GM19023 (cell line): ENCODE results near the gene CDC42BPA.
"Not testable (repeated sequence)": the region's sequence is repeated elsewhere in the genome, so short reads cannot be mapped to it uniquely, and the experiment has no call there.

Experiments used
- ATAC-seq: cut with Tn5 transposase; IDR thresholded peaks from one replicate; pipeline ENCODE4 v1.9.1; 2021; ENCODE audit warnings: mild to moderate bottlenecking, moderate library complexity; ENCODE audit not compliant: unreplicated experiment

Gene CDC42BPA

DNA sequence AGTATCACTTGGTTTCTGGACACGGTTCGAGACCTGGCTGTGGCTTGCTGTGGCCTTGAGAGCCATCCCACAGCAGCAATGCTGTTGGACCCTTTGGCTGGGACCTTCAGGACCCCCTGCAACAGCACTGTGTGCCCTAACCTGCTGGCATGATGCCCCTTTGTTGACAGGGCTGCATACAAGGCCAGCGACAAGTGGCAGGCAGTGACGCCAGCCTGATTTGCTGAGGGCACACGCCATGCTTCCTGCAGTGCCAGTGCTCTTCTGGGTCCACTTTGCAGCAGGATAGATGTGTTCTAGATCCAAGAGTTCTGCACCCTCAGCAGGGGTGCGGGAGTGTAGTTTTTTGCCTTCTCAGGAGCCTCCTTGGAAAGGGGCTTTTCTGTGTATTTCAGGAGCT lies 345.4 kb downstream of the CDC42BPA start:
- no peak for ATAC-seq

DNA sequence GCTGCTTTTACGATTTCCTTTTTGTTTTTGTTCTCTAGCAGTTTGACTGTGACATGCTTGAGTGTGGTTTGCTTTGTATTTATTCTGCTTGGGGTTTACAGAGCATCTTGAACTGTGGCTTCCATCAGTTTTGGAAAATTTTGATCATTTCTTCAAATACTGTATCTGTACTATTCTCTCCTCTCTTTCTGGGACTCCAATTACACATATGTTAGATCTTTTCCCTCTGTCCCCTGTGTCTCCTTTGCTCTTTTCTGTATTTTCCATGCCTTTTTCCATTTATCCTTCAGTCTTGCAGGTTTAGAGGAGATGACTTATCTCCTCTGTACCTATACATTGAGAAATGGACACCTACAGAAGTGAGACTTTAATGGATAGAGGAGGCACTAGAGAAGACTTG lies 346.5 kb downstream of the CDC42BPA start:
- no peak for ATAC-seq

DNA sequence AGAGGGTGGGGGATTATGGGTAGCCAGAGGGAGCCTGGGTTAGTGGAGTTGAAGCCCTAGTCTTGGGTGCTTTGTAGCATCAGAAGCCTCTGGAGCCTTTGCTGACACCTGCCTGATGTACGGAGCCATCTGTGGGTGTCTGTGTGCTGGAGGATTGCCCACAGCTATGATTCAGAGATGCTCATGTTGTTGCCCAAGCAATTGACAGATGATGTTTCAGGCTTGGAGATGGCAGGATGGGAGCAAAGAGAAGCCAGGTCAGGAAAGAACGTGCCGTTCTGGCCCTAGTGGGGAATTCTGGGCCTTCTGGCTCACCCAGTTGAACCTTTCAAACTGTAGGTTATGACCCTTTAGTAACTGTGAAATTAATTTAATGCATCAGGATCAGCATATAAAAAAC lies 350.6 kb downstream of the CDC42BPA start:
- no peak for ATAC-seq

DNA sequence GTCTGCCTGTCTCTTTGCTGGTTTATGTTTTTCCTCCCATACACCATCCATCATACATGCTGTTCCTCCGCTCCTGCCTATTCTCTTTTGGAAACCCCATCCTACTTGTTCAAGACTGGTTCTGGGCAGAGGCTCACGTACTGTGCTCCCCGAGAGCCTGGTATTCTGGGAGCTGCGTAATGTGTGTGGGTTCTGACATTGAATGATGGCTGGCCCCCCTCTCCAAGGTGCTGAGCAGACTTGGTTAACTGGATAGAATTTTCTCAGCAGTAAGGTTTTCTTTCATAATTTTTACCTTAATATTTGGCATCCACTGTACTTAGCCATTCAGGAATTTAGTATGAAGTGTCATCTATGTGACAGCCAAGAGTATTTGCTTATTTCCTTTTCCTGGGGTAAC lies 351.6 kb downstream of the CDC42BPA start:
- ATAC-seq: no peak

DNA sequence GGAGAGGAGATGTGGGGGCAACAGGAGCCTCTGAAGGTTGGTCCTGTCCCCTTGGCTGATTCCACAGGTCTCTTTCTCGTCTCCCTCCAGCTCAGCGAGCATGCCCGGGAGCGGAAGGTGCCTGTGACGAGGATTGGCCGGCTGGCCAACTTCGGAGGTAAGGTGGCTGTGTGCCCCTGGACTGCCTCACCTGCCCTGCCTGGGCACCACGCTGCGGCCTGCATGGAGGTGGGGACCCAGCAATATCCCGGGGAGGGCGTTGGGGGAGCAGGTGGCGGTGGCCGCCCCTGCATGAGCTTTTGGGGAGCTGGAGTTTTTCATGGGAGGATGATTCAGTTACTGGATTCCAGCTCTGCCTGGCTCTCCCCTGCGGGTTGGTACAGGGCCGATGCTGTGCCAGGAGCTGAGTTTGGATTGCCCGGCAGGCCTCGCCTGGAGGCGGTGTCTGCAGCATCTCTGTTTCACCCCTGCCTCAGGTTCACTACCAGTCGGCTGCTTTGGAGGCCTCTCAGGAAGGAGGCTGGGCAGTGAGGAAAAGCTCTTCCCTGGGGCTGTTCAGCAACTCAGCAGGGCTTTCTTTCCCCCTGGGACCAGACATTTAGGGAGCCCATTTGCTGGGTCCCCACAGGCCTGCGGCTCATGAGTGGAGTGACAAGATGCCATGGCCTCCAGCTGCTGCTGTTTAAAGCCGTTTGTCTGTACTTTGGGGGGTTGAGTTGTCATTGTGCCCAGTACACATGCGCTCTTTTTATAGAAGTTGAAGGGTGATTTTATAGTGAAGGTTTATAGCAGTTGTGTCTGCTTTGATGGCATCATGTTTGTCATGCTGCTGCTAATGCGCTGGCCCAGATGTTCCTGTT lies 352.5 kb downstream of the CDC42BPA start:
- ATAC-seq: no peak

DNA sequence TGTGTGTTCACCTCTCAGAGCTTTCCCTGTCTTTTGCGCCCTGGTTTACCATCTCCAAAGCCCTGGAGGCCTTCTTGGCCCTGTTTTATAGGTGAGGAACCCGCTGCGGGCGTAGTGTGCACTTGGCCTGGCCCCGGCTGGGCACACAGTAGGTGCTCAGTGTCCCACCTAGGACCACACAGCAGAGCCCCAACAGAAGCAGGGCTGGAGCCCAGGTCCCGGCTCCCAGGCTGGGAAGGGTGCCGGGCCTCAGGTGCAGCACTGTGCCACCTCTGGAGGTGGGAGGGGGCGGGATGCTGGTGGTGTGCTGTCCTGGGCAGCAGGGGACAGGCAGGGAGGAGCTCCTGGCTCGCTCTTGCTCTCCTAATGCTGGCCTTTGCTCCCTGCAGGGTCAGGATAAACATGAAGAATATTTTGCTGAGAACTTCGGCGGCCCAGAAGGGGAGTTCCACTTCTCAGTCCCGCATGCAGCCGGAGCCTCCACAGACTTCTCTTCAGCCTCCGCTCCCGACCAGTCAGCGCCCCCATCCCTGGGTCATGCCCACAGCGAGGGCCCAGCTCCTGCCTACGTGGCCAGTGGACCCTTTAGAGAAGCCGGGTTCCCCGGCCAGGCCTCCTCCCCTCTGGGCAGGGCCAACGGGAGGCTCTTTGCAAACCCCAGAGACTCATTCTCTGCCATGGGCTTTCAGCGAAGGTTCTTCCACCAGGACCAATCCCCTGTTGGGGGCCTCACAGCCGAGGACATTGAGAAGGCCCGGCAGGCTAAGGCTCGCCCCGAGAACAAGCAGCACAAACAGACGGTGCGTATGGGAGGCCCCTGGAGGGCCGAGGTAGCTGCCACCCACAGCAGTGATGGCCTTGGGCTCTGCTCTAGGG lies 353.4 kb downstream of the CDC42BPA start:
- no peak for ATAC-seq

DNA sequence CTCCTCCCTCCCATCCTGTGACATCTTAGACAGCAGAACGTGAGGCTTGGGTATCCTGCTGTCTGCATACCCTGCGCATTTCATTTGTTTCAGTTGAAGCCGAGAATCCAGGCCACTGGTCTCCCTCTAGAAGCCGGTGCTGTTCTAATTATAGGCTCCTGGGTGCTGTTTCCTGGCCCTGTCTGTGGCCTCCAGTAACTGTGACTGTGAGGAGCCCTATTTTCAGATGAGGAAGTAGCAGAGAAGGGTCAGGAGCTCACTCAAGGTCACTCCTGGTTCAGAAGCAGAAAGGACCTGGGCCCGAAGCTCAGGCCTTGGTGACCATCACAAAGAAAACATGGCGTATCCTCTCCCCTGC lies 354.2 kb downstream of the CDC42BPA start:
- no peak for ATAC-seq

DNA sequence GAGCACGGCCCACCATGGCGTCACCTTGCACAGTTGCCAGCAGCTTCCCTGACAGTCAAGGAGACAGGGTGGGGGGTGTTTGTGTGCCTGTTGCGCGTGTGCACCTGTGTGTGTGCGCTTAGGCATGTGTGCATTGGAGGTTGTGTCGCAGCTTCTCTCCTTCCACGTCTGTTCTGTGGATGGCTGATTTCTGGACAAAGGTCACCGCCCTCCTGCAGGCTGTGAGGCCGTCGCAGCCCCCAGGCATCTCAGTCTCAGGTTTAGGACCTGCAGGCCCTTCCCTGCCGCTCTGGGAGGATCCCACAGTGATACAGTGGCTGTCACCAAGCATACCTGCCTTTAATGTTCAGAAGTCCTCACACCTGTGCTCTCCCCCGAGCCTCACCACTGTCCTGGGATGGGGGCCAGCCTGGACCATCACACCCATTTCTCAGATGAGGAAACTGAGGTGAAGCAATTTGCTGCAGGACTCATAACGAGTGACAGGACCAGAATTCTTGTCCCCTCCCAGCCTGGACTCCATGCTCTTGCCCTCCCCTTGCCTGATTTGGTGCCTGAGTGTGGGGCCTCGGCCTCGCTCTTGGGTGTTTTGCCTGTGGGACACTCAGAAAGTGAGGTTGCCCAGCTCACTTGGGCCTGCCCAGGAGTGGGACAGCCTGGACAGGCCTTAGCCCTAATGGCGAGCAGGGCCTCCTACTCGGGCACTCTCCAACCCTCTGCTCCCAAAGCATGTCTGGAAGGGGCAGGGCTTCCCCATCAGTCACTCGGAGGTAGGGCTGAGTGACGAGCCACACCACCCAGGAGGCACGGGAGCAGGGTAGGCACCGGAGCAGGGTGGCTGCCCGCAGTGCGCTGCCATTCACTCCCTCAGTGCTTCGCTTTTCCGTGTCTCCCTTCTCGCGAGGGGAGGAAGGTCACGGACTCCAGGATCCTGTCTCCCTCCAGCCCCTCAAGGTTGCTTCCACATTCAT lies 355.6 kb downstream of the CDC42BPA start:
- ATAC-seq: no peak

DNA sequence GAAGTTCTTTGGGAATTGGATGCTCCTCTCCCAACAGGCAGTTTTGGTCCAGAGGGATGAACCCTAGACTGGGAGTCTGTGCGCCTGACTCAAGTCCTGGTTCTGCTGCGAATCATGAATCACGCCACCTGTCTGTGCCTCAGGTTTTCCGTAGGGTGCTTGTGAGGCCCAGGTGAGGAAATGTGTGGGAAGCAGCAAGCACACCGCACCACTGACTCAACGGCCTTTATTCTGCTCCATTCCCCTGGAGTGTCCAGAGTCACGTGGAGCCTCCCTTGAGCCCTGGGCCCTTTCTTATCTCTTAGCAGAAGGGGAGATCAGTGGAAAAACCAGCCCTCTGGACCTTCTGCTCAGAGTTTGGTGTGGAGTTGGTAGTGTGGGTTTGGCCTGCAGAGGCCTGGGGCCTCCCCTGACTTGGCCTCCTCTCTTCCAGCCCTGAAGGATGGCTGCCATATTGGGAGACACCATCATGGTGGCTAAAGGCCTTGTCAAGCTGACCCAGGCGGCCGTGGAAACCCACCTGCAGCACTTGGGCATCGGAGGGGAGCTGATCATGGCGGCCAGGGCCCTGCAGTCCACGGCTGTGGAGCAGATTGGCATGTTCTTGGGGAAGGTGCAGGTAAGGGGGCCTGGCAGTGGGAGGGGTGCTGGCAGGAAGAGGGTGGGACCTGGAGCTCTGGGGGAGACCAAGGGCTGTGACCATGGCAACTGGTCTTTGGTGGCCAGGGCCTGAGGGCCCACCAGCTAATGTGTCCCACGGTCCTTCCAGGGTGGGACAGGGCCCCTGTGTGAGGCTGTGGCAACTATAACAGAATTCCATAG lies 357.1 kb downstream of the CDC42BPA start:
- no peak for ATAC-seq

DNA sequence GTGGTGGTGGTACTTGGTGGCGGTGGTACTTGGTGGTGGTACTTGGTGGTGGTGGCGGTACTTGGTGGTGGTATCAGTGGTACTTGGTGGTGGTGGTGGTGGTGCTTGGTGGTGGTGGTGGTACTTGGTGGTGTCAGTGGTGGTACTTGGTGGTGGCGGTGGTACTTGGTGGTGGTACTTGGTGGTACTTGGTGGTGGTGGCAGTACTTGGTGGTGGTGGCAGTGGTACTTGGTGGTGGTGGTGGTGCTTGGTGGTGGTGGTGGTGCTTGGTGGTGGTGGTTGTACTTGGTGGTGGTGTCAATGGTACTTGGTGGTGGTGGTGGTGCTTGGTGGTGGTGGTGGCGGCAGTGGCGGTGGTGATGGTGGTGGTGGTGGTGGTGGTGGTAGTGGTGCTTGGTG lies 358.0 kb downstream of the CDC42BPA start:
- no peak for ATAC-seq

DNA sequence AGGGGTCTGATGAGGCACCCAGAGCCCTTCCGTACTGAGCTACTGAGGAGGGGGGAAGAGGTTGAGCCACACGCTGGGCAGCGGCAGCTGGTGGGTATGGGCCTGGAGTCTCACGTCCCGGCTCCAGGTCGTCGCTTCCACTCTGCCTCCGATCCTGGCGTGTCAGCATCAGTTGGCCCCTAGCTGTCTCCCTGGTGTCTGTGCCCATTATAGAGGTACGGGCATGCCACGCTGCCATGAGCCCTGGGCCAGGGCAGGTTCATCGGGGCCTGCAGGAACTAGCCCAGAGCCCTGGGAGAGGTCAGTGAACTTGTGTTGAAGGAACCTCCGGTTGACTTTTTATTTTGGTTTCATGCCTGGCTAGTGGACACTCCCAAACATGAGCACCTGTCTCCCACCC lies 360.0 kb downstream of the CDC42BPA start:
- ATAC-seq: no peak

DNA sequence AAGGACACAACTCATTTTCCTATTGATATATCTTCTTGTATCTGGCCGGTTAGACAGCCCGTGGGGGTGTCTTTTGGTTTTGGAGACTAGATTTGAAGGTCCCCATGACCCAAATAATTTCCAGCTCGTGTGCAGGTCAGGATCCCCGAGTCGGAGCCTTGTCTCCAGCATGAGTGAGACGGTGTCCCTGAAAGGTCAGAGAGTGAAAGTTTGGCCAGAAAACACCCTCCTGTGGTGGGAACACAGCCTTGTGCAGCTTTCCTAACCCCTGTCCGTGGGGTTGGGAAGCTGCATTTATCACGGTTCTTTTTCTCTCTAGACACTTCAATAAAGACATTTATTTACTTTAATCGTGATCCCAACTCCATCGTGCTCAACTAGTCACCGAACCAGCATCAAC lies 360.6 kb downstream of the CDC42BPA start:
- ATAC-seq: no peak

DNA sequence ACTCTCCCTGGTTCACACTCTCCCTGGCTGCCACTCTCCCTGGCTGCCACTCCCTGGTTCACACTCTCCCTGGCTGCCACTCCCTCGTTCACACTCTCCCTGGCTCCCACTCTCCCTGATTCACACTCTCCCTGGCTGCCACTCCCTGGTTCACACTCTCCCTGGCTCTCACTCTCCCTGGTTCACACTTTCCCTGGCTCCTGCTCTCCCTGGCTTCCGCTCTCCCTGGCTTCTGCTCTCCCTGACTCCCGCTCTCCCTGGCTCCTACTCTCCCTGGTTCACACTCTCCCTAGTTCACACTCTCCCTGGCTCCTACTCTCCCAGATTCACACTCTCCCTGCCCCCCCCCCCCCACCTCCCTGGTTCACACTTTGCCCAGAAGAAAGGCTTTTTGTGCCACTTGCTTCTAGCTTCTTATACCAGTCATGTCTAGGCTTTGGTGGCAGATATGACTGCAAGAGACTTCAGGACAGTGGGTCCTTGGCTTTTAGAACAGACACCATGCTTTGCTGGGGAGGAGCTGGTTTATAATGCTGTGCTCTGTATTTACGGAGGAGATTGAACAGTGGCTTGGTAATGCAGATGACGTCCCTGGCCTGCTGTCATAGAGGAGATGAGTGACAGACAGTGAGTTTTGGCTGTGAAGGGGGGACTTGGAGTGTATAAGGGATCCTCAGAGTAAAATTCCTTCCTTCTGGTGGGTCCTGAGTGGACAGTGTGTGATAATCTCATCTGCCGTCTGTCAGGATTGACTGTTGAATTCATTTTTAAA lies 361.2 kb downstream of the CDC42BPA start:
- ATAC-seq: no peak

DNA sequence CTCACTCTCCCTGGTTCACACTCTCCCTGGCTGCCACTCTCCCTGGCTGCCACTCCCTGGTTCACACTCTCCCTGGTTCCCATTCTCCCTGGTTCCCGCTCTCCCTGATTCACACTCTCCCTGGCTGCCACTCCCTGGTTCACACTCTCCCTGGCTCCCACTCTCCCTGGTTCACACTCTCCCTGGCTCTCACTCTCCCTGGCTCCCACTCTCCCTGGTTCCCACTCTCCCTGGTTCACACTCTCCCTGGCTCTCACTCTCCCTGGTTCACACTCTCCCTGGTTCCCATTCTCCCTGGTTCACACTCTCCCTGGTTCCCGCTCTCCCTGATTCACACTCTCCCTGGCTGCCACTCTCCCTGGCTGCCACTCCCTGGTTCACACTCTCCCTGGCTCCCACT lies 362.4 kb downstream of the CDC42BPA start:
- not testable (repeated sequence) for ATAC-seq

DNA sequence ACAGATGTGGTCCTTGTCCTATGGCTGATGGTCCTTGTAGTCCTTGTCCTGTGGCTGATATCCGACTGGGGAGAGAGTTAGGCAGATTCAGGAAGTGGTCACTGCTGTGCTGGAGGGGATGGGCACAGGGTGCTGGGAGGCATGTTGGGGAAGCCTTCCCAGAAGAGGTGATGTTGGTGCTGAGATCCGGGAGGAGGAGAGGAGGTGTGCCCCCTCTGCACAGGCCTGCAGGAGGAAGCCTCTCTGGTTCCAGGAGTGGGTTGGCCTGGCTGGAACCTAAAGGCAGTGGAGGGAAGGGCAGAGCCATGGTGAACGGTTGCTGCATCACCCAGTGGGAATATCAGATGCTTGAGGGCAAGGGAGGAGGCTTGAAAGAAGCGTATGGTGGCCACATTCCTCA lies 363.5 kb downstream of the CDC42BPA start:
- ATAC-seq: no peak

DNA sequence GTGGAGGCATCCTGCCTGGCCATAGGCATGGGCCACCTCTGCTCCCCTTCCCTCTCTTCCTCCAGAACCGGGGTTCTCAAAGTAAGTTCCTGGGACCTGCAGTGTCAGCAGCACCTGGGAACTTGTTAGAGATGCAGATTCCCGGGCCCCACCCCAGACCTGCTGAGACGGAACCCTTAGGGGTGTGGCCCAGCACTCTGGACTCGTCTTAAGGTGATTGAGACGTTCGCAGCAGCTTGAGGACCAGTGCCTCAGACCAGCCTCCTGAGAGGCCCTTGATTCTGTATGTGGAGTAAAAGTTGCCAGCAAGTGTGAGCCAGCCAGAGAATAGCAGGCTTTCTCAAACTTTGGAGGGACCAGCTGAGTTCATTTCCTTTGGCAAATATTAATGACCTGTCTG lies 364.0 kb downstream of the CDC42BPA start:
- no peak for ATAC-seq

DNA sequence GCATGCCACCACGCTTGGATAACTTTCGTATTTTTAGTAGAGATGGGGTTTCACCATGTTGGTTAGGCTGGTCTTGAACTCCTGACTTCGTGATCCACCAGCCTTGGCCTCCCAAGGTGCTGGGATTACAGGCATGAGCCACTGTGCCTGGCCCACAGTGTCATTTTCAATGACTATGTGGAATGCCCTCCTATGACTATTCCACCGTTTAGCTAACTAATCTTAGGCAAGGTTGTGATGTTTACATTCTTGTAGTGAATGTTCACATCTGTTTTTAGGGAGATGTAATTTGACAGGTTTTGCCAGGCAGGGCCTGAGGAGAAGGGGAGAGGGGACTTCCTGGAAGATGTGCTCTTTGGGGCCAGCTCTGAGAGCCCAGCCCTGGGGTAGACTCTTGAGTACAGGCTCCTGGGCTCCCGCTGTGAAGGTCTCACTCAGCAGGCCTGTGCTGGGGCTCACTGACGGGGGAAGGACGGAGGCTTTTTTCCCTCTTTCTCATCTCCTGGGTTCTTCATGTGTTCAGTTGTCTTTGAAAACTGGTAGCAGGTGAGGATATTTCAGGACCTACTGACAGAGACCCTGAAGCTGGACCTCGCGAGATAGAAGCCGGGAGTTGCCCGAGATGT lies 365.0 kb downstream of the CDC42BPA start:
- no peak for ATAC-seq

DNA sequence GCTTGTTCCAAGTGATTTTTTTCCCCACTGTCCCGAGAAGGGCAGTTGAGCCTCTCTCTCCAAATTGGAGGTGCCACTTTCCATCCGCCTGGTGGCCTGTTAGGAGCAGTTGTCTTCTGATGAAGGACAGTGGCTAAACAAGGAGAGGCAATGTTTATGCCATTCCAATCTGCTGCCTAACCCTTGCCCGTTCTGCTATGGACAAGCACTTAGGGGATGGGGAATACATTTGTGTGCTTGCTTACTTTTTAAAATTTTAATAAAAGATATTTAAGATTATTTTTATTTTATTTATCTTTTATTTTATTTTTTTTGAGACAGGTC lies 366.2 kb downstream of the CDC42BPA start:
- no peak for ATAC-seq
